Activated naive CD4-positive, alpha-beta T cell treated with anti-CD3 and anti-CD28 coated beads, Interleukin-2, amount 50 U/mL, for 72 hours (primary cell): ENCODE measurements around the gene EPSTI1. TPM values are rescaled to one million over a fixed set of nuclear protein-coding genes. Genes with fewer than 3 reads are reported as not detected.
"Not testable (repeated sequence)": the region's sequence is repeated elsewhere in the genome, so short reads cannot be mapped to it uniquely, and the experiment has no call there.

Experiments
- ATAC-seq, 2 donors: fragments of 150-1000 bp; cut with Tn5 transposase; 2 replicates each; pipeline ENCODE4 v1.10.0; 2021; ENCODE audit warnings: mild to moderate bottlenecking in 2 of 2, moderate library complexity in 2 of 2
- DNase-seq, 2 donors: peaks; one replicate each; pipeline ENCODE4 v3.0.0; 2021 to 2022; ENCODE audit warnings: low spot score in 2 of 2
- H3K27ac Mint-ChIP-seq, 2 donors: one replicate each; pipeline ENCODE4 v1.8.0; 2022; ENCODE audit warnings: mild to moderate bottlenecking in 2 of 2, mixed read lengths in 2 of 2
- H3K36me3 Mint-ChIP-seq, 2 donors: one replicate each; pipeline ENCODE4 v1.8.0; 2022; ENCODE audit warnings: mixed read lengths in 2 of 2
- H3K9me3 Mint-ChIP-seq, 2 donors: one replicate each; pipeline ENCODE4 v1.8.0; 2022; ENCODE audit warnings: mixed read lengths in 2 of 2
- total RNA-seq, 2 donors: library from RNA; stranded (reverse); gene quantifications; one replicate each; pipeline ENCODE4 v1.2.3, GENCODE V29; 2022

The EPSTI1 gene
- total RNA-seq, 2 donors from 2014 or later: 12.7 to 18.7 TPM

DNA sequence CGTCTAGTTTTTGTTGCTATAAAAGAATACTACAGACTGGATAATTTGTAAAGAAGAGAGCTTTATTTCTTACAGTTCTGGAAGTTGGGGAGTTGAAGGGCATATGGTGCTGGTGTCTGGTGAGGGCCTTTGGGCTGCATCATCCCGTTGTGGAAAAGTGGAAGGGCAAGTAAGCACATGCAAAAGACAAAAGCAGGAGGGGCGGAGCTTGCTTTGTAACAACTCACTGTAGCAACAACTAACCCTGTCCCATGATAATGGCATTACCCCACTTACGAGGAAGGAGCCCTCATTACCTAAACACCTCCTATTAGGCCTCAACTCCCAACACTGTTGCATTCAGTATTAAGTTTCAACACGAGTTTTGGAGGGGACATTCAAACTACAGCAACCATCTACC is 24.2 kb upstream of the EPSTI1 start:
- DNase-seq (no peak), ATAC-seq (no peak)
- H3K27ac Mint-ChIP-seq: peak overlapping the region in 1 of 2 donors; percentile 81
- H3K9me3 Mint-ChIP-seq: no peaks in the 10 kb centered on the region
- H3K36me3 Mint-ChIP-seq: no peaks in the 10 kb centered on the region

DNA sequence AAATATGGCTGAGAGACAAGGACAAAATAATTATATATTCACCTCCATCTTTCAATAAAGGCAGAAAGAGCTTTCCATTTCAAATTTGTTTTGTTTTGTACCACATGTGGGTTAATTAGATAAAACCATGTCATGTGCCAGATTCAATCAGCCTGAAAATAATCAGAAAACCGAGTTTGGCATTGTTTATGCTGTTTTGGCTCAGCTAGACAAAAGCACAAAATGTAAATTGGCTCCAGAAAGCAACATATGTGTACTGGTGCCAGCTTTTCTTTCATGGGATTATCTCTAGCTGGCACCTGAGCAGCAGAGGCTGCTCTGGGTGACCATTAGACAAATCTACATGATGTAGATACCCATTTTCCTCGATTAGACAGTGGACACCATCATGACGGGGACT is 22.1 kb upstream of the EPSTI1 start:
- no peaks in the 10 kb centered on the region for H3K36me3 Mint-ChIP-seq
- no peak for DNase-seq
- H3K27ac Mint-ChIP-seq: no peak overlapping the region
- ATAC-seq: no peak
- H3K9me3 Mint-ChIP-seq: no peaks in the 10 kb centered on the region

DNA sequence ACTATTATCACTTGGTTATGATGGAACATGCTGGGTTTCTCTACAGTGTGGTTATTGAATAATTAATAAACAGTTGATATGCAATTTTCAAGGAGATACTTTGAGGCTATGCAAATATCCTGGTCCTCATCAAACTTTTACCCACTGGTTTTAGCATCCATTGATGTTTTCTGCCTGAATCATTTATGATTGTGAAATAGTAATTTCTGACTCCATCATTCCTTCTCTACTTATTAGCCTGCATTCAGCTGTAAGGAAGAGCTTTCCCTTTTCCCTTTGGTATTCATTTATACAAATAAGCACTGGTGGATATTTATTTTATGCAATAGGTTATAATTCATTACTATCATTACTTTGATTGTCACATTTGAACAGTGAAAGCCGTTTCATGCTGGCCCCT is 17.5 kb upstream of the EPSTI1 start:
- Mint-ChIP-seq H3K36me3 (no peaks in the 10 kb centered on the region), H3K27ac (no peak overlapping the region), H3K9me3 (no peaks in the 10 kb centered on the region)
- DNase-seq (no peak), ATAC-seq (no peak)

DNA sequence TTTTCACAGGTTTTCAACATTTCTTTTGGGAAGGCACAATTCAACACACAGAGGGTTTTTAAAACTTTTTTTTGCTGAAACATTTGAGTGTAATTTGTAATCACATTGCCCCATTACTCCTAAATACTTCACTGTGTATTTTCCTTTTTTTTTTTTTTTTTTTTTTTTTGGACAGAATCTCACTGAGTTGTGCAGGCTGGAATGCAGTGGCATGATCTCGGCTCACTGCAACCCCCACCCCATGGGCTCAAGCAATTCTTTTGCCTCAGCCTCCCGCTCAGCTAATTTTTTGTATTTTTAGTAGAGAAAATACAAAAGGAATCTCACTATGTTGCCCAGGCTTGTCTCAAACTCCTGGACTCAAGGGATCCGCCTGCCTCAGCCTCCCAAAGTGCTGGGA is 16.6 kb upstream of the EPSTI1 start:
- no peak overlapping the region for H3K27ac Mint-ChIP-seq
- DNase-seq (no peak), ATAC-seq (no peak)
- no peaks in the 10 kb centered on the region for H3K9me3 Mint-ChIP-seq
- no peaks in the 10 kb centered on the region for H3K36me3 Mint-ChIP-seq

DNA sequence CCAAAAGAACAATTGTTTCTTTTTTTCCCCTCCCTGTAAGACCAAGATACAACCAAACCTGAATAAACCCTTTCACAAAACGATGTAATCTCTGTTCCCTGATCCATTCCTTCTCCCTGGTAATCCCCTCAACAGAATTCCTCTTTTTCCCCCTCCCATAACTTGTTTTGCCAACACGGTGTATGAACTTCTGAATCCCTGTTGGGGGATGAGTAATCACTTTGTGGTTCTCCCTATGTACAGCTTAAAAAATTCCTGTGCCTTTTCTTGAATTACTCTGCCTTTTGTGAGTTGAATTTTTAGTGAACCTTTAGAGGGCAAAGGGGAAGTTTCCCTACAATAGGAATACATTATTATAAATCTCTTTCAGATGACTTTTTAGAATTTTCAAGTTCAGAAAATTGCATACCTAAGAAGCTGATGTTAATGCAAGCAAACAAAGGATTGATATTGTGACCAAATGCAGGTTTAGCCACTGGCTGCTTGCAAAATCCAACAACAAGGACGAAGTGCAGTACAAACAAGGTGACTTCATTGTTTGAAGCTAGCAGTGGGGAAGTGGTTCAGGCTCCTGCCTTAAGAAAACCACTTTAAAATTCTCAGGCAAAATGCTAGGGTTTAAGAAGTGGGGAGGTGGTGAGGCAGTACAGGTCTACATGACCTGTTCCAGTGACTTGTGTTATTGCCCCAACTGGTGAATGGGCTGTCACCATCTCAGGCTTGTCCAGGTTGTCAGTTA is 15.0 kb upstream of the EPSTI1 start:
- peaks cover 0 to 8% of the 10 kb centered on the region in 2 donors for H3K9me3 Mint-ChIP-seq
- DNase-seq: no peak
- no peak overlapping the region for H3K27ac Mint-ChIP-seq
- peaks cover 9 to 10% of the 10 kb centered on the region in 2 donors for H3K36me3 Mint-ChIP-seq
- ATAC-seq: no peak

DNA sequence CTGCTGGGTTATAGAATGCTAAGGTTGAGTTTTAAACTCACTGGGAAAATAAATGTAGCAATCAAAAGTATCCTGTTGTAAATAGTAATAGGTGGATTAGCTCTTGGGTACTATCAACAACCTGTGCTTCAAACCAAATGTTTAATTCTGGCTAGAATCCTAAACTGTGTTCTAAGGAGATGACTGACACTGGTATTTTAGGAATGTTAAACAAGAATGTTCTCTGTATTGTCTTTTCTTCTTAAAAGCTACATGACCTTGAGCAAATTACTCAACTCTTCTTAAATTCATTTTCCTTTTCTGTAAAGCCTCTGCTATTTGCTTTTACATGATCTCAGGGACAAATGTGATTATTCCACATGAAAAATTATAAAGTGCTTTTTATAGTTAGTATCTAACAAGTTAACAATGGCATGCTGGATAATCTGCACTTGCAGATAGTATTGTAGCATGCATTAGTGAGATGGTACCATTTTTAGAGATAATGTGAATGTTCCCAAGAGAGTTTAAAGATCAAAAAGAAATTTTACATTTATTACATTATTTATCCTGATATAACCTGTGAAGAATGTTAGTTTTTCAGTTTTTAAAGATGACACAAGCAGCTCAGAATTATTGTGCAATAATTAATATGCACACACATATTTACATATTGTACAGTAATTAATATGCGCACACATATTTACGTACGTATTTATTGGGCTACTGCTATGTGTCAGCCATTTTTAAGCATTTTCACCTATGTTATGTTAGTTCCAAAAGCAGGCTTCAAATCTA is 13.6 kb upstream of the EPSTI1 start:
- H3K36me3 Mint-ChIP-seq: peaks cover 9 to 10% of the 10 kb centered on the region in 2 donors
- DNase-seq (no peak), ATAC-seq (no peak)
- H3K9me3 Mint-ChIP-seq: peaks cover 0 to 8% of the 10 kb centered on the region in 2 donors
- no peak overlapping the region for H3K27ac Mint-ChIP-seq

DNA sequence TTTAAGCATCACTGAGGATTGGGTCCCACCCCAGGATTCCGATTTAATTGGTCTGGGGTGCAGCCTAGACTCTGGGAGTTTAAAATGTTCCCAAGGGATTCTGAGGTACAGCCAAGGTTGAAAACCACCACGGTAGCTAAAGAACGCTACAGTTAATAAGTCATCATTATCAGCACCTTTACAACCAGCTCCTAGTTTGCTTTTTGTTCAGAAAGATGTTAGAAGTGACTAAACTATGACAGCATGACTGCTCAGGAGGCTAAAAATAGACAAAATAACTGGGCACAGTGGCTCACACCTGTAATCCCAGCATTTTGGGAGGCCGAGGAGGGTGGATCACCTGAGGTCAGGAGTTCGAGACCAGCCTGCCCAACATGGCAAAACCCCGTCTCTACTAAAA is 11.7 kb upstream of the EPSTI1 start:
- Mint-ChIP-seq H3K9me3 (peaks cover 0 to 8% of the 10 kb centered on the region in 2 donors), H3K27ac (no peak overlapping the region), H3K36me3 (peaks cover 9 to 10% of the 10 kb centered on the region in 2 donors)
- no peak for ATAC-seq
- DNase-seq: no peak

DNA sequence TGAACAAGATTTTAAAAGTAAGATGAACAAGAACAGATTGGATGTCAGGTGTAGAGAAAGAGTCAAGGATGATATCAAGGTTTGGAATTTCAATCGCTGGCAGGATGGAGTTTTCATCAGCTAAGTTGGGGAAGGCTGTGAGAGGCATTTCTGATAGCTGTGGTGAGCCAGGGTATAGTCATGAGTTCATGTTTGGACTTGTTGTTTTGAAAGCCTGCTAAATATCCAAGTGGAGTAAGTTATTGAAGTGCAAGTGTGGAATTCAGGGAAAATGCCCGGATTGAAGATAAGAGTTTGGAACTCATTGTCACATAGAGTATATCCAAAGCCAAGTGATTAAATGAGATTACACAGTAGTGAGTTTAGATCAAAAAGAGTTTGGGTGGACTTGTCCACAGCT is 11.0 kb upstream of the EPSTI1 start:
- Mint-ChIP-seq H3K27ac (no peak overlapping the region), H3K9me3 (peaks cover 0 to 8% of the 10 kb centered on the region in 2 donors), H3K36me3 (peaks cover 9 to 10% of the 10 kb centered on the region in 2 donors)
- no peak for DNase-seq
- ATAC-seq: no peak

DNA sequence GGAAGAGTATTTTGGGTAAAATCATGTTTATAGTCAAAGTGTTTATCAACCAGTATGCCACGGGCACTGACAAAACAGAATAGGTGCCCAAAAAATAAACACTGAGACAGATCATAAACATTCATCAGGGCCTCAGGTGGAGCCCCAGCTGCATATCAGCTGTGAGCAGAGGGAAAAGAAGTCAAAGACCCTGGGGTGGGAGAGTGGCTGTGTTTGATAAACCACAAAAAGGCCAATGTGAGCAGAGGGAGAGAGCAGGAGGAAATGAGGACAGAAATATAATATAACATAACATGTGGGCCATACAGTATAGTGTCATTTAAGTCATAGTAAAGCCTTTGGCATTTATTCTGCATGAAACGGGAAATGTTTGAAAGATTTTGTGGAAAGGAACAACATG is 10.0 kb upstream of the EPSTI1 start:
- H3K9me3 Mint-ChIP-seq: peaks cover 0 to 8% of the 10 kb centered on the region in 2 donors
- peaks cover 9 to 10% of the 10 kb centered on the region in 2 donors for H3K36me3 Mint-ChIP-seq
- no peak for ATAC-seq
- DNase-seq: no peak
- no peak overlapping the region for H3K27ac Mint-ChIP-seq

DNA sequence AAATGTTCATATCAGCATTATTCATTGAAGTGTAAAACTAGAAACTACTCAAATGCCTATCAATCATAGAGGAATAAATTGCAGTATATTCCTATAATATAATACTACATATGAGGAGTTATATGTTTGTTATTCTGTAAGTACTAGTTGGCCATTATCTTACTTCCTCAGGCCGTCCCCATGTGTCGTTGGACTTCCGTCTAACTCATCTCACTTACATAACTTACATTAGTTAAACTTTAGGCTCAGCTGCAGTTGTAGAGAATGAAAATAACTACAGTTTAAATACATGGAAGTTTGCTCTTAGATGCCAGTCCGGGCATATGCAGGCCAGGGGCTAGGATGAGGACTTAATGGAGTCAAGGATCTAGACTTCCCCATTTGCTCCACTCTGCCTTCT is 8.6 kb upstream of the EPSTI1 start:
- H3K9me3 Mint-ChIP-seq: peaks cover 0 to 8% of the 10 kb centered on the region in 2 donors
- ATAC-seq (no peak), DNase-seq (no peak)
- peaks cover 9 to 10% of the 10 kb centered on the region in 2 donors for H3K36me3 Mint-ChIP-seq
- H3K27ac Mint-ChIP-seq: no peak overlapping the region

DNA sequence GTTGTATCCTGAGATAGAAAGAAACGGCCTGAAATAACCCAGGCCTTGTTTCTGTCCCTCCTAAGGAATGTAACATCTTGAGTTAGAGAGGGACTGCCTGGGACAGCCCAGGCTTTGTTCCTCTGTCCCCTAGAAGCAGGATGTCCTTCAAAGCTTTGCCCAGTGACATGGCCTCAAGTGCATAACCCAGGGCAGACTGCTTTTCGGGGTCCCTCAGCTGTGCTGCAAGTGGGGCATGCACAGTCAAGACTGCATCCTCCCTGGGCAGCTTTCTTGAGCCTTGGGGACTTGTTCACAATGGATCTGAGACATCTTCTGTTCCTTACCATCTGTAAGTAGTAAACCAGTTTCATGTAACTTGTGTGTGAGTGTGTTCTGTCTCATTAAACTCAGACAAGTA is 7.5 kb upstream of the EPSTI1 start:
- ATAC-seq: no peak
- H3K27ac Mint-ChIP-seq: no peak overlapping the region
- peaks cover 0 to 8% of the 10 kb centered on the region in 2 donors for H3K9me3 Mint-ChIP-seq
- peaks cover 9 to 14% of the 10 kb centered on the region in 2 donors for H3K36me3 Mint-ChIP-seq
- DNase-seq: no peak

DNA sequence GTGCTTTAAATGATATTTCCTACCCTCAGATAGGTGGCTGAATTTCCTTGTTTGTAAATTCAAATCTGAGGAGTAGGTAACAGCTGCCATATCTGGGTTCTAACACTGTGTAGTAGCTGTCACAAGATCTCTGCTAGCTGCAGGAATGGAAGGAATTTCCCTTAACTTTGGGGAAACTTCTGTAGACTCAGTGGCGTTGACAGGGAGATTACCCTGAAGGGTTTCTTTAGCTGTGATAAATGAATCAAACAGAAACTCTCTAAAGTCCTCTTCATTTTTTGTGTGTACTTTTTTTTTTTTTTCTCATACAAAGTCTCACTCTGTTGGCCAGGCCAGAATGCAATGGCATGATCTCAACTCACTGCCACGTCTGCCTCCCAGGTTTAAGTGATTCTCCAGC is 5.3 kb upstream of the EPSTI1 start:
- ATAC-seq (peak; percentile 39 to 78), DNase-seq (no peak)
- H3K36me3 Mint-ChIP-seq: peaks cover 8% of the 10 kb centered on the region in 2 donors
- H3K27ac Mint-ChIP-seq: peak overlapping the region; percentile 75 to 81
- H3K9me3 Mint-ChIP-seq: no peaks in the 10 kb centered on the region

DNA sequence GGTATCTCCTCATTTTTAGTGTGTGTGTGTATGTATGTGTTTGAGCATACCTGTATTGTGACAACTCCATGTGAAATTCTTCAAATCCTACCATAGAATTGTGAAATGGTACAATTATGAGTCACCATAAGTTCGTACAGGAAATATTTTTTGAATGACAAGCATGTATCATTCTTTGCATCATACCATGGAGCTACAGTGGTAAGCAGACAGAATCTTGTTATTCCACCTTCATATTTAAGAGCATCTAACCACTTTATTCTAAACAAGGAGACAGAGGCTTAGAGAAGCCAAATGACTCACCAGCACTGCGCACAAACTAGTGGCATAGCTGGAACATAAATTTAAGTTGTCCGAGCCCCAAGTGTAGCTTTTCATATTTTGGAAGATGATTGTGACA is 4.5 kb upstream of the EPSTI1 start:
- no peaks in the 10 kb centered on the region for H3K9me3 Mint-ChIP-seq
- DNase-seq (no peak), ATAC-seq (peak; percentile 46 to 59)
- peak overlapping the region; percentile 51 to 81 for H3K27ac Mint-ChIP-seq
- peaks cover 5 to 6% of the 10 kb centered on the region in 2 donors for H3K36me3 Mint-ChIP-seq

DNA sequence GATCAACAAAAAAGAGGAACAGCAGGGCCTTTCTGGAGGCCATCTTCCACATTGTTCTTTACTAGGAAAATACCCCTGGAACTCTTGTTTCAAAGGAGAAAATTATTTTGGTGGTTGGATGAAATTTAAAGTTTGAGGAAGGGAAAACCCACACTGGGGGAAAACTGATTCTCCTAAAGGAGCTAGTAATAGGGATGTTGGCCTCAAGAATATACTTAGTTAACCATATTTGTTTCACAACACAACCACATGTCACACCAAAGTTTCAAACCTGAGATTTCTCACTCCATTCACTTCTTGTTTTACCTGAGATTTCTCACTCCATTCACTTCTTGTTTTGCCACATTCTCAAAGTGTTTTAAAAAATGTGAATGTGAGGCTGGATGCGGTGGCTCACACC is 2.8 kb upstream of the EPSTI1 start:
- DNase-seq (no peak), ATAC-seq (no peak)
- H3K9me3 Mint-ChIP-seq: no peaks in the 10 kb centered on the region
- H3K36me3 Mint-ChIP-seq: peaks cover 5 to 6% of the 10 kb centered on the region in 2 donors
- no peak overlapping the region for H3K27ac Mint-ChIP-seq

DNA sequence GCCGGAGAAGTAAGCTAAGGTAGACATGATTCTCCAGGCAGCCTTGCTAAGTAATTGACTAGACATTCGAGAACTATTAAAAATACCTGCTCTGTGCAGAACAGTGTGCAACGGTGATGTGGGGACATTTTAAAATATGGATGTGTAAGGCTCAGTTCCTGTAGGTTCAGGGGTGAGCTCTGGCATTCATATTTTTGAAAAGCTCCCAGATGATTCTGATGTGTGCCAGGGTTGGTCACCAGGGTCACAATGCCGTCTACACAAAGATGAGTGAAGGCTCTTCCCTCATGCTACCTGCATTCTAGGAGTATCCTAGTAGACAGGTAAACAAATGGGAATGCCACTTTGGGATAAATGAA is 702 bp upstream of the EPSTI1 start:
- DNase-seq: no peak
- Mint-ChIP-seq H3K9me3 (no peaks in the 10 kb centered on the region), H3K27ac (peak overlapping the region; percentile 99), H3K36me3 (peaks cover 5 to 6% of the 10 kb centered on the region in 2 donors)
- ATAC-seq: no peak

DNA sequence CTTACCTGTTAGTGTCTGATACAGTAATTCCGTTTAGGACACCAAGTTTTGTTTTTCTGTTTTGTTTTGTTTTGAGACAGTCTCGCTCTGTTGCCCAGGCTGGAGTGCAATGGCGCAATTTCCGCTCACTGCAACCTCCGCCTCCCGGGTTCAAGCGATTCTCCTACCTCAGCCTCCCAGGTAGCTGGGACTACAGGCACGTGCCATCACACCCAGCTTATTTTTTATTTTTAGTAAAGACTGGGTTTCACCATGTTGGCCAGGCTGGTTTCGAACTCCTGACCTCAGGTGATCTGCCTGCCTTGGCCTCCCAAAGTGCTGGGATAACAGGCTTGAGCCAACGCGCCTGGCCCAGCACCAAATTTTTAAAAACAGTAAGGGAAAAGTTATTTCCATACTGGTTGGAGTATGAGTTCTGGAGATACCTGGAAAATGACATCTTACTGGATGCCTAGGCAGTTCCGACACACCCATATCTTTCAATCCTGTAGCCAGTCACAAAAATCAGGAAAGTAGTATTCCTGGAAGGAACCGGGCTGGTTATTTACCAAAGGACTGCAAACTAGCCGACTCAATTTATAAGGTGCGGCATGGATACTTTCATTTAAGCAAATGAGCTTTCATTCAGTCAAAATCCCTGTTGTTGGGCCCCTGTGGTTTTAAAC is 676 bp downstream of the EPSTI1 start:
- H3K36me3 Mint-ChIP-seq, ATAC-seq, H3K9me3 Mint-ChIP-seq, DNase-seq: not testable (repeated sequence)
- H3K27ac Mint-ChIP-seq: peak overlapping the region; percentile 99
